A673 (cell line): ENCODE results near the gene CD226. TPM values are rescaled to one million over a fixed set of nuclear protein-coding genes. Genes with fewer than 3 reads are reported as not detected.
"Not testable (repeated sequence)": the region's sequence is repeated elsewhere in the genome, so short reads cannot be mapped to it uniquely, and the experiment has no call there.

Experiments
- BruUV-seq: library from RNA; stranded (reverse); fragments of 400-500 nt; replicated peaks from 2 replicates; lab custom pipeline; 2021; lab: Mats Ljungman, UMichigan
- CTCF ChIA-PET: fragments of 300-600 bp; sonication (Branson Sonifier 250); formaldehyde crosslinking; loops from one replicate; lab custom pipeline; 2022; ENCODE audit warnings: antibody characterized with exemption; lab: Charles Lee
- POLR2A ChIA-PET: fragments of 300-600 bp; sonication (Branson Sonifier 250); formaldehyde crosslinking; loops from one replicate; lab custom pipeline; 2022; ENCODE audit warnings: antibody characterized with exemption; ENCODE audit not compliant: low non-redundant PET; lab: Charles Lee
- DNase-seq: peaks from one replicate; pipeline ENCODE4 v3.0.0-alpha.2; 2015; ENCODE audit warnings: low spot score
- H3K27ac ChIP-seq: fragments of 200-600 bp; sonication (generic); 2 replicates; pipeline ENCODE4 v1.5.1; 2016; ENCODE audit warnings: mixed run types, low read depth, mild to moderate bottlenecking, mixed read lengths, antibody characterized with exemption, low read length; ENCODE audit not compliant: poor library complexity, severe bottlenecking
- H3K27me3 ChIP-seq: fragments of 200-600 bp; sonication (generic); replicated peaks from 2 replicates; pipeline ENCODE4 v1.6.1; 2017; ENCODE audit warnings: mixed run types, low read depth, mild to moderate bottlenecking, mixed read lengths, antibody characterized with exemption, low read length; ENCODE audit not compliant: insufficient read depth, poor library complexity
- H3K36me3 ChIP-seq: fragments of 200-600 bp; sonication (generic); 2 replicates; pipeline ENCODE4 v1.6.1; 2016; ENCODE audit warnings: mixed run types, mild to moderate bottlenecking, mixed read lengths, antibody characterized with exemption, low read length; ENCODE audit not compliant: insufficient read depth, poor library complexity, severe bottlenecking
- H3K4me1 ChIP-seq: fragments of 200-600 bp; sonication (generic); 2 replicates; pipeline ENCODE4 v1.6.1; 2017; ENCODE audit warnings: mixed run types, mild to moderate bottlenecking, mixed read lengths, antibody characterized with exemption, low read length; ENCODE audit not compliant: insufficient read depth, poor library complexity, severe bottlenecking
- H3K4me3 ChIP-seq: fragments of 200-600 bp; sonication (generic); 2 replicates; pipeline ENCODE4 v1.5.1; 2016; ENCODE audit warnings: low read depth, mixed run types, mild to moderate bottlenecking, mixed read lengths, low read length; ENCODE audit not compliant: poor library complexity, severe bottlenecking
- H3K9me3 ChIP-seq: fragments of 200-600 bp; sonication (generic); 2 replicates; pipeline ENCODE4 v1.6.1; 2016; ENCODE audit warnings: mixed run types, low read depth, mild to moderate bottlenecking, mixed read lengths, antibody characterized with exemption, low read length; ENCODE audit not compliant: poor library complexity, severe bottlenecking
- CTCF ChIP-seq: fragments of 300-800, 200-600 bp; sonication (generic); conservative IDR thresholded peaks from 2 replicates; pipeline ENCODE4 v1.5.1; 2017; ENCODE audit warnings: low read depth, mild to moderate bottlenecking, antibody characterized with exemption, low read length, moderate library complexity, mixed read lengths
- EZH2 ChIP-seq: fragments of 200-600 bp; sonication (generic); IDR thresholded peaks from 2 replicates; pipeline ENCODE4 v1.6.1; 2017; ENCODE audit warnings: borderline replicate concordance, low read depth, mild to moderate bottlenecking, mixed read lengths, antibody characterized with exemption, low read length; ENCODE audit not compliant: poor library complexity, severe bottlenecking
- intact Hi-C: fragments of 100-400 bp; cut with micrococcal nuclease; formaldehyde crosslinking; loops from one replicate; pipeline ENCODE4 v1.10.0; 2022; ENCODE audit not compliant: unreplicated experiment
- total RNA-seq: library from RNA; stranded (reverse); gene quantifications from 2 replicates; pipeline ENCODE4 v1.2.3, GENCODE V29; 2021

The CD226 gene
- total RNA-seq, 1 experiment from 2014 or later: 0.71 TPM

DNA sequence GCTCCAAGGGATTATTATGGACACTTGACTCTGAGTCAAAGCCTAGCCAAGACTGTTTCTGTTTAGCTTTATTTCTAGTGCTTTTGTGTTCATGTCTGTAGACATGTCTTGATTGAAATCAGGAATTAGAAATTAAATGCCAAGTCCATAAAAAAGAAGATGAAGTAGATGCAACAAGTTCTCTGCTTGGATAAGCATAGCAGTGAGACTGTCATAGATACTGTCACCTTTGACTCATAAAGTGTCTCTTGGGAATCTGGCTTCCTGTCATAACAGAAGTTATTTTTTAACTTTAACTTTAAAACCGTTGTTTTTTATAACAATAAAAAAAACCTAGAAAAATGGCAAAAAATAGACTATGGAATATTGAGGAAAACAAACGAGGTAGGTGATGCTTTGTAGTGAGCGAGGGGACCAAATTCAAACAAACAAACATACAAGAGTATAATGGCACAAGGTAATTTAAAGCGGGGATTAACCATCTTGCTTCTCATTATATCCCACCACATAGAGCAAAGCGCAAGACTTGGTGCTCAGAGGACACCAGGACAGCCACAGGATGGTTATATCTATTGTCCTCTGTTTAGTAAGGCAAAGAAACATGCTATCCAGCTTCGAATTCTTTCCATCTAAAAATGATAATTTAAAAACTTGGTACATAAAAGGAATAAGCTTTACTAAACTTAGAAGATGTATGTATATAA, 64.6 kb downstream of the CD226 start:
- no peaks in the 10 kb centered on the region for H3K4me1 ChIP-seq
- H3K27me3 ChIP-seq: no peaks in the 10 kb centered on the region
- no peak for DNase-seq
- no peak for TF ChIP-seq CTCF
- TF ChIP-seq EZH2: no peak
- H3K36me3 ChIP-seq: no peaks in the 10 kb centered on the region
- H3K9me3 ChIP-seq: no peaks in the 10 kb centered on the region
- H3K4me3 ChIP-seq: no peak overlapping the region
- intact Hi-C loops: no loop called here
- no peak overlapping the region for H3K27ac ChIP-seq
- BruUV-seq: no TSS peak
- ChIA-PET POLR2A (no interaction called here), CTCF (no interaction called here)

DNA sequence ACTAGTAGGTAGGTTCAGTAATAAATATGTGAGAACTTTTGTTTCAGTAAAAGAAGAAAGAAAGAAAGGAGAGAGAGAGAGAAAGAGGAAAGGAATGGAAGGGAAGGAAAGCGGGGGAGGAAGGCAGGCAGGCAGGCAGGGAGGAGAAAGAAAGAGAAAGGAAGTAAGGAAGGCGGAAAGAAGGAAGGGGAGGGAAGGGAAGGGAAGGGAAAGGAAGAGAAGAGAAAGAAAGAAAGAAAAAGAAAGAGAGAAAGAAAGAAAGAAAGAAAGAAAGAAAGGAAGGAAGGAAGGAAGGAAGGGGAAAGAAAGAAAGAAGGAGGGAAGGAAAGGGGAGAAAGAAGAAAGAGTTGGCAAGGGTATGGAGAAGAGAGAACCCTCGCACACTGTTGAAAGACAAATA, 67.6 kb downstream of the CD226 start:
- no peak overlapping the region for H3K27ac ChIP-seq
- H3K4me1 ChIP-seq: no peaks in the 10 kb centered on the region
- ChIA-PET POLR2A (no interaction called here), CTCF (no interaction called here)
- no peak for DNase-seq
- no TSS peak for BruUV-seq
- H3K27me3 ChIP-seq: no peaks in the 10 kb centered on the region
- TF ChIP-seq EZH2 (no peak), CTCF (no peak)
- H3K4me3 ChIP-seq: no peak overlapping the region
- intact Hi-C loops: no loop called here
- H3K36me3 ChIP-seq: no peaks in the 10 kb centered on the region
- H3K9me3 ChIP-seq: no peaks in the 10 kb centered on the region

- H3K36me3 ChIP-seq, H3K4me1 ChIP-seq, H3K27ac ChIP-seq, DNase-seq, POLR2A ChIA-PET, BruUV-seq, H3K4me3 ChIP-seq, H3K27me3 ChIP-seq, CTCF ChIA-PET, H3K9me3 ChIP-seq, intact Hi-C loops: not testable (repeated sequence)
These were observed 68.6 kb downstream of the CD226 start for GRCh38 chr18:69879051-69879450.
